HL-60 (cell line): ENCODE data around the gene SLC16A13.
A peak's percentile ranks its signal among the peaks of the same experiment; 100 is the strongest.

Experiments used
- DNase-seq, 2 experiments: peaks; one replicate each; pipeline ENCODE4 v3.0.0-alpha.2; 2010 to 2020; ENCODE audit warnings: low read depth in 1 of 2, low spot score in 1 of 2
- H3K27ac ChIP-seq: fragments of 250-450 bp; sonication (Bioruptor Pico); replicated peaks from 2 replicates; pipeline ENCODE4 v1.5.1; 2020; ENCODE audit warnings: mild to moderate bottlenecking, moderate library complexity
- H3K27me3 ChIP-seq: fragments of 250-450 bp; sonication (Bioruptor Pico); 2 replicates; pipeline ENCODE4 v1.5.1; 2021; ENCODE audit warnings: mild to moderate bottlenecking, moderate library complexity; ENCODE audit not compliant: insufficient read depth, poor library complexity, severe bottlenecking
- H3K4me3 ChIP-seq: replicated peaks from 2 replicates; pipeline ENCODE4 v1.5.1; 2011; ENCODE audit warnings: mild to moderate bottlenecking, control low read depth, low read length; ENCODE audit not compliant: insufficient read depth
- CTCF ChIP-seq: IDR thresholded peaks from one replicate; pipeline ENCODE4 v1.5.1; 2011; ENCODE audit warnings: low read length, control low read depth, inconsistent platforms; ENCODE audit not compliant: insufficient read depth
- GABPA ChIP-seq: IDR thresholded peaks from 2 replicates; pipeline ENCODE4 v1.6.1; 2012; ENCODE audit warnings: low read depth
- POLR2AphosphoS5 ChIP-seq: IDR thresholded peaks from 2 replicates; pipeline ENCODE4 v1.6.1; 2012; ENCODE audit warnings: low read depth
- REST ChIP-seq: IDR thresholded peaks from 2 replicates; pipeline ENCODE4 v1.6.1; 2012; ENCODE audit warnings: low read depth; ENCODE audit not compliant: insufficient replicate concordance
- SPI1 ChIP-seq: IDR thresholded peaks from 2 replicates; pipeline ENCODE4 v1.6.1; 2012; ENCODE audit warnings: low read depth, mild to moderate bottlenecking, borderline replicate concordance

Gene SLC16A13

GRCh38 chr17:7016886-7017826 lies 18.7 kb upstream of the SLC16A13 start:
- DNase-seq: no peak
- TF ChIP-seq GABPA (no peak), SPI1 (no peak), REST (no peak), POLR2AphosphoS5 (no peak), CTCF (no peak)
- Histone ChIP-seq H3K27me3 (no peaks in the 10 kb centered on the region), H3K4me3 (no peak overlapping the region), H3K27ac (no peak overlapping the region)

GRCh38 chr17:7017827-7018200 lies 18.0 kb upstream of the SLC16A13 start:
- no peak overlapping the region for H3K4me3 ChIP-seq
- TF ChIP-seq SPI1: no peak
- TF ChIP-seq POLR2AphosphoS5: 0 out of 2 replicates have a peak, but pooled peaks have one; percentile 26
- TF ChIP-seq GABPA: no peak
- TF ChIP-seq REST: no peak
- no peak for TF ChIP-seq CTCF
- H3K27ac ChIP-seq: no peak overlapping the region
- DNase-seq: peak in 1 of 2 experiments; percentile 42
- H3K27me3 ChIP-seq: no peaks in the 10 kb centered on the region

GRCh38 chr17:7018331-7018964 lies 17.4 kb upstream of the SLC16A13 start:
- H3K27ac ChIP-seq: no peak overlapping the region
- no peak for TF ChIP-seq GABPA
- no peak for TF ChIP-seq POLR2AphosphoS5
- no peak for TF ChIP-seq REST
- no peak for TF ChIP-seq SPI1
- no peak for TF ChIP-seq CTCF
- H3K27me3 ChIP-seq: no peaks in the 10 kb centered on the region
- no peak for DNase-seq
- H3K4me3 ChIP-seq: no peak overlapping the region
